HuH-7.5 (cell line): ENCODE results near the gene DENND4B.

ENCODE experiments used
- DNase-seq: peaks from one replicate; pipeline ENCODE4 v3.0.0; 2011; ENCODE audit warnings: low spot score

DENND4B gene

GRCh38 chr1:153945131-153945794, 1.3 kb downstream of the DENND4B start:
- no peak for DNase-seq

- no peak for DNase-seq
Observed at GRCh38 chr1:153944827-153945117, 1.7 kb downstream of the DENND4B start.

GRCh38 chr1:153944005-153944826, 2.3 kb downstream of the DENND4B start:
- DNase-seq: no peak

- no peak for DNase-seq
Observed at GRCh38 chr1:153942766-153943549, 3.6 kb downstream of the DENND4B start.

GRCh38 chr1:153941826-153942725, 4.4 kb downstream of the DENND4B start:
- DNase-seq: no peak

- no peak for DNase-seq
Observed at GRCh38 chr1:153940756-153941155, 5.8 kb downstream of the DENND4B start.

GRCh38 chr1:153939476-153939875, 7.0 kb downstream of the DENND4B start:
- DNase-seq: no peak

- DNase-seq: no peak
Observed at GRCh38 chr1:153938996-153939395, 7.5 kb downstream of the DENND4B start.

GRCh38 chr1:153937331-153937730, 9.2 kb downstream of the DENND4B start:
- DNase-seq: no peak

- DNase-seq: no peak
Observed at GRCh38 chr1:153936011-153936802, 10.3 kb downstream of the DENND4B start.

- DNase-seq: no peak
Observed at GRCh38 chr1:153934746-153935145, 11.8 kb downstream of the DENND4B start.

GRCh38 chr1:153933955-153934354, 12.6 kb downstream of the DENND4B start:
- no peak for DNase-seq

GRCh38 chr1:153933430-153933829, 13.1 kb downstream of the DENND4B start:
- no peak for DNase-seq

- no peak for DNase-seq
Observed at GRCh38 chr1:153932156-153933131, 14.1 kb downstream of the DENND4B start.

- DNase-seq: peak; percentile 22
Observed at GRCh38 chr1:153929981-153930948, 16.3 kb downstream of the DENND4B start.

GRCh38 chr1:153929426-153929825, 17.1 kb downstream of the DENND4B start:
- peak; percentile 7 for DNase-seq

- peak; percentile 7 for DNase-seq
Observed at GRCh38 chr1:153928791-153929341, 17.7 kb downstream of the DENND4B start.

GRCh38 chr1:153928245-153928644, 18.3 kb downstream of the DENND4B start:
- DNase-seq: peak; percentile 3
